KMS-11 (cell line): ENCODE measurements around the gene CCDC86.

Experiments used
- H2AFZ ChIP-seq: fragments of 200-600 bp; sonication (generic); 2 replicates; pipeline ENCODE4 v1.6.1; 2016; ENCODE audit warnings: antibody characterized with exemption, mixed run types, low read depth
- H3K27ac ChIP-seq: fragments of 200-600 bp; sonication (generic); 2 replicates; pipeline ENCODE4 v1.6.1; 2016; ENCODE audit warnings: mild to moderate bottlenecking, mixed run types
- H3K27me3 ChIP-seq: fragments of 200-600 bp; sonication (generic); 2 replicates; pipeline ENCODE4 v1.6.1; 2017; ENCODE audit warnings: mild to moderate bottlenecking, low read depth, mixed run types, moderate library complexity; ENCODE audit not compliant: insufficient read depth
- H3K36me3 ChIP-seq: fragments of 200-600 bp; sonication (generic); 2 replicates; pipeline ENCODE4 v1.6.1; 2017; ENCODE audit warnings: mild to moderate bottlenecking, mixed run types; ENCODE audit not compliant: insufficient read depth
- H3K4me1 ChIP-seq: fragments of 200-600 bp; sonication (generic); 2 replicates; pipeline ENCODE4 v1.6.1; 2016; ENCODE audit warnings: mild to moderate bottlenecking, low read depth, mixed run types; ENCODE audit not compliant: poor library complexity, severe bottlenecking
- H3K4me2 ChIP-seq: fragments of 200-600 bp; sonication (generic); 2 replicates; pipeline ENCODE4 v1.7.0; 2016; ENCODE audit warnings: mild to moderate bottlenecking, mixed run types
- H3K4me3 ChIP-seq: fragments of 200-600 bp; sonication (generic); IDR thresholded peaks from 2 replicates; pipeline ENCODE4 v1.6.1; 2017; ENCODE audit warnings: low read depth, low read length, mixed read lengths; ENCODE audit not compliant: insufficient read depth
- H3K79me2 ChIP-seq: fragments of 200-600 bp; sonication (generic); 2 replicates; pipeline ENCODE4 v1.6.1; 2016; ENCODE audit warnings: low read depth, mixed run types; ENCODE audit not compliant: insufficient read depth
- H3K9ac ChIP-seq: fragments of 200-600 bp; sonication (generic); 2 replicates; pipeline ENCODE4 v1.6.1; 2016; ENCODE audit warnings: mild to moderate bottlenecking, mixed run types
- H4K20me1 ChIP-seq: fragments of 200-600 bp; sonication (generic); 2 replicates; pipeline ENCODE4 v1.6.1; 2016; ENCODE audit warnings: mild to moderate bottlenecking, mixed run types; ENCODE audit not compliant: insufficient read depth
- CTCF ChIP-seq: fragments of 200-600 bp; sonication (generic); conservative IDR thresholded peaks from 2 replicates; pipeline ENCODE4 v1.6.1; 2017; ENCODE audit warnings: low read depth, mild to moderate bottlenecking, antibody characterized with exemption, low read length, moderate library complexity, mixed read lengths

Gene CCDC86

GRCh38 chr11:60863550-60864521 lies 21.9 kb downstream of the CCDC86 start:
- H2AFZ ChIP-seq: no peak overlapping the region
- no peaks in the 10 kb centered on the region for H3K79me2 ChIP-seq
- H3K4me2 ChIP-seq: no peak overlapping the region
- no peaks in the 10 kb centered on the region for H3K4me1 ChIP-seq
- no peaks in the 10 kb centered on the region for H3K27me3 ChIP-seq
- H4K20me1 ChIP-seq: no peaks in the 10 kb centered on the region
- no peak overlapping the region for H3K9ac ChIP-seq
- no peaks in the 10 kb centered on the region for H3K36me3 ChIP-seq
- H3K4me3 ChIP-seq: no peak overlapping the region
- TF ChIP-seq CTCF: no peak
- H3K27ac ChIP-seq: no peak overlapping the region

- Histone ChIP-seq H4K20me1 (no peaks in the 10 kb centered on the region), H3K27me3 (no peaks in the 10 kb centered on the region), H3K4me2 (no peak overlapping the region), H3K36me3 (no peaks in the 10 kb centered on the region), H2AFZ (no peak overlapping the region), H3K27ac (no peak overlapping the region), H3K4me3 (no peak overlapping the region), H3K79me2 (no peaks in the 10 kb centered on the region), H3K9ac (no peak overlapping the region), H3K4me1 (peaks cover 5% of the 10 kb centered on the region)
- TF ChIP-seq CTCF: no peak
Observed at GRCh38 chr11:60864856-60865513, 23.1 kb downstream of the CCDC86 start.

GRCh38 chr11:60866911-60867870 lies 25.3 kb downstream of the CCDC86 start, which contains the start of gene ZP1:
ZP1 (plus strand) TSS chr11:60867542; CDS start chr11:60867562, 20 bp downstream.
- H3K9ac ChIP-seq: no peak within 1 kb of the TSS
- no peaks in the 10 kb centered on the region for H3K79me2 ChIP-seq
- no peaks in the 10 kb centered on the region for H4K20me1 ChIP-seq
- no peak for TF ChIP-seq CTCF
- H3K4me1 ChIP-seq: peaks cover 27% of the 10 kb centered on the region
- H3K27me3 ChIP-seq: no peaks in the 10 kb centered on the region
- no peak within 1 kb of the TSS for H3K4me3 ChIP-seq
- no peak within 1 kb of the TSS for H3K27ac ChIP-seq
- H3K36me3 ChIP-seq: no peaks in the 10 kb centered on the region
- H3K4me2 ChIP-seq: no peak within 1 kb of the TSS
- H2AFZ ChIP-seq: no peak within 1 kb of the TSS
